ENCODE data around the gene TIGD2.

- TF ChIP-seq, protein P1, sequence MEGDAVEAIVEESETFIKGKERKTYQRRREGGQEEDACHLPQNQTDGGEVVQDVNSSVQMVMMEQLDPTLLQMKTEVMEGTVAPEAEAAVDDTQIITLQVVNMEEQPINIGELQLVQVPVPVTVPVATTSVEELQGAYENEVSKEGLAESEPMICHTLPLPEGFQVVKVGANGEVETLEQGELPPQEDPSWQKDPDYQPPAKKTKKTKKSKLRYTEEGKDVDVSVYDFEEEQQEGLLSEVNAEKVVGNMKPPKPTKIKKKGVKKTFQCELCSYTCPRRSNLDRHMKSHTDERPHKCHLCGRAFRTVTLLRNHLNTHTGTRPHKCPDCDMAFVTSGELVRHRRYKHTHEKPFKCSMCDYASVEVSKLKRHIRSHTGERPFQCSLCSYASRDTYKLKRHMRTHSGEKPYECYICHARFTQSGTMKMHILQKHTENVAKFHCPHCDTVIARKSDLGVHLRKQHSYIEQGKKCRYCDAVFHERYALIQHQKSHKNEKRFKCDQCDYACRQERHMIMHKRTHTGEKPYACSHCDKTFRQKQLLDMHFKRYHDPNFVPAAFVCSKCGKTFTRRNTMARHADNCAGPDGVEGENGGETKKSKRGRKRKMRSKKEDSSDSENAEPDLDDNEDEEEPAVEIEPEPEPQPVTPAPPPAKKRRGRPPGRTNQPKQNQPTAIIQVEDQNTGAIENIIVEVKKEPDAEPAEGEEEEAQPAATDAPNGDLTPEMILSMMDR (IDR thresholded peaks at IDR 0.05; ENCODE audit: poor library complexity, severe bottlenecking), result no peak
- TF ChIP-seq POLR2AphosphoS5 (IDR thresholded peaks at IDR 0.05), result no peak
- TF ChIP-seq EZH2 (IDR thresholded peaks at IDR 0.05; ENCODE audit: borderline replicate concordance, insufficient read depth, low read length, poor library complexity, severe bottlenecking), result no peak
- no peak for TF ChIP-seq EP300 (conservative IDR thresholded peaks at IDR 0.05; ENCODE audit: poor library complexity, severe bottlenecking)
- no peak for TF ChIP-seq TAF1 (IDR thresholded peaks at IDR 0.05; ENCODE audit: low read depth)
- TF ChIP-seq MXI1 (conservative IDR thresholded peaks at IDR 0.05; ENCODE audit: poor library complexity, severe bottlenecking), result no peak
These were observed 41.9 kb upstream of the TIGD2 start for GRCh38 chr4:89069481-89069880.
